Keratinocyte (primary cell): ENCODE data around the gene RNF34. TPM values are rescaled to one million over a fixed set of nuclear protein-coding genes. Genes with fewer than 3 reads are reported as not detected.

Experiments
- DNase-seq: peaks from one replicate; pipeline ENCODE4 v3.0.0-alpha.2; 2011; ENCODE audit warnings: low read depth, missing footprints, low spot score
- FAIRE-seq: peaks from 2 replicates; lab custom pipeline; 2011; peaks lifted over from hg19 to GRCh38; lab: Jason Lieb, UNC
- H2AFZ ChIP-seq: 2 replicates; pipeline ENCODE4 v1.6.0; 2012; ENCODE audit warnings: low read length, control low read depth, inconsistent platforms; ENCODE audit not compliant: control insufficient read depth
- H3K27ac ChIP-seq: 2 replicates; pipeline ENCODE4 v1.5.1; 2011; ENCODE audit warnings: low read length; ENCODE audit not compliant: control insufficient read depth, insufficient read depth
- H3K27me3 ChIP-seq: 3 replicates; pipeline ENCODE4 v1.6.0; 2011; ENCODE audit warnings: low read length; ENCODE audit not compliant: control insufficient read depth, insufficient read depth; ENCODE audit errors: extremely low read depth
- H3K36me3 ChIP-seq, 2 experiments: 2 replicates in 1 of 2; 3 replicates in 1 of 2; pipeline ENCODE4 v1.5.1; 2011; ENCODE audit warnings: low read length in 2 of 2, mild to moderate bottlenecking in 1 of 2; ENCODE audit not compliant: control insufficient read depth in 2 of 2, insufficient read depth in 2 of 2; ENCODE audit errors: extremely low read depth in 1 of 2
- H3K4me1 ChIP-seq: 3 replicates; pipeline ENCODE4 v1.5.1; 2011; ENCODE audit warnings: low read length; ENCODE audit not compliant: control insufficient read depth, insufficient read depth; ENCODE audit errors: extremely low read depth
- H3K4me2 ChIP-seq: 3 replicates; pipeline ENCODE4 v1.6.0; 2011; ENCODE audit warnings: low read depth, low read length; ENCODE audit not compliant: control insufficient read depth, insufficient read depth; ENCODE audit errors: extremely low read depth
- H3K4me3 ChIP-seq, 3 experiments: fragments of 200-600 bp in 1 of 3; sonication (generic) in 1 of 3; 2 replicates in 2 of 3; 3 replicates in 1 of 3; pipeline ENCODE4 v1.5.1; 2011 to 2016; ENCODE audit warnings: low read length in 3 of 3, mild to moderate bottlenecking in 3 of 3, control low read depth in 2 of 3, inconsistent platforms in 1 of 3, low read depth in 1 of 3, mixed read lengths in 1 of 3, mixed run types in 1 of 3, moderate library complexity in 1 of 3; ENCODE audit not compliant: control insufficient read depth in 2 of 3, insufficient read depth in 2 of 3; ENCODE audit errors: extremely low read depth in 1 of 3
- H3K79me2 ChIP-seq: 2 replicates; pipeline ENCODE4 v1.6.0; 2012; ENCODE audit warnings: low read length; ENCODE audit not compliant: control insufficient read depth, insufficient read depth
- H3K9ac ChIP-seq: 3 replicates; pipeline ENCODE4 v1.6.0; 2011; ENCODE audit warnings: low read length; ENCODE audit not compliant: control insufficient read depth, insufficient read depth; ENCODE audit errors: extremely low read depth
- H3K9me1 ChIP-seq: 3 replicates; pipeline ENCODE4 v1.6.0; 2011; ENCODE audit warnings: low read length; ENCODE audit not compliant: control insufficient read depth, insufficient read depth; ENCODE audit errors: extremely low read depth
- H3K9me3 ChIP-seq: 2 replicates; pipeline ENCODE4 v1.5.1; 2012; ENCODE audit warnings: low read depth, low read length; ENCODE audit not compliant: control insufficient read depth
- H4K20me1 ChIP-seq: 3 replicates; pipeline ENCODE4 v1.6.0; 2011; ENCODE audit warnings: low read length; ENCODE audit not compliant: control insufficient read depth, insufficient read depth; ENCODE audit errors: extremely low read depth
- EZH2 ChIP-seq: IDR thresholded peaks from one replicate; pipeline ENCODE4 v1.6.1; 2012; ENCODE audit warnings: inconsistent platforms, mild to moderate bottlenecking, low read length, moderate library complexity
- dilution Hi-C: fragments of 300-500 bp; cut with MboI; formaldehyde crosslinking; loops from one replicate; pipeline ENCODE4 v1.7.0; 2020; ENCODE audit warnings: low sequenced_read_pairs; ENCODE audit not compliant: extremely low pct_ligation_motif_present
- polyA plus RNA-seq, 5 experiments: library from polyadenylated mRNA; depleted of rRNA in 3 of 5; stranded (reverse) in 3 of 5; stranded (forward) in 1 of 5; unstranded in 1 of 5; fragments of >200 nt; gene quantifications; 1 replicate in 1 of 5; 2 replicates in 3 of 5; 3 replicates in 1 of 5; pipeline versions ENCODE4 v1.2.1 to v1.2.3, GENCODE V29; 2011 to 2012; ENCODE audit warnings: missing spikeins in 2 of 5, low read depth in 1 of 5, low replicate concordance in 1 of 5
- TF ChIP-seq, protein P1 (sequence below), 3 experiments: IDR thresholded peaks in 1 of 3; conservative IDR thresholded peaks in 1 of 3; optimal IDR thresholded peaks in 1 of 3; 2 replicates in 2 of 3; 3 replicates in 1 of 3; pipeline versions ENCODE3 to v1.5.1; 2011; ENCODE audit warnings: low read length in 3 of 3, mild to moderate bottlenecking in 3 of 3, moderate library complexity in 2 of 3, control low read depth in 1 of 3, inconsistent platforms in 1 of 3; ENCODE audit not compliant: insufficient read depth in 2 of 3; ENCODE audit errors: extremely low read depth in 1 of 3

The RNF34 gene
- polyA plus RNA-seq, 1 donor (not counting 4 experiments of a cell fraction or from before 2014, with no cell fraction given) = 39.0 TPM

DNA sequence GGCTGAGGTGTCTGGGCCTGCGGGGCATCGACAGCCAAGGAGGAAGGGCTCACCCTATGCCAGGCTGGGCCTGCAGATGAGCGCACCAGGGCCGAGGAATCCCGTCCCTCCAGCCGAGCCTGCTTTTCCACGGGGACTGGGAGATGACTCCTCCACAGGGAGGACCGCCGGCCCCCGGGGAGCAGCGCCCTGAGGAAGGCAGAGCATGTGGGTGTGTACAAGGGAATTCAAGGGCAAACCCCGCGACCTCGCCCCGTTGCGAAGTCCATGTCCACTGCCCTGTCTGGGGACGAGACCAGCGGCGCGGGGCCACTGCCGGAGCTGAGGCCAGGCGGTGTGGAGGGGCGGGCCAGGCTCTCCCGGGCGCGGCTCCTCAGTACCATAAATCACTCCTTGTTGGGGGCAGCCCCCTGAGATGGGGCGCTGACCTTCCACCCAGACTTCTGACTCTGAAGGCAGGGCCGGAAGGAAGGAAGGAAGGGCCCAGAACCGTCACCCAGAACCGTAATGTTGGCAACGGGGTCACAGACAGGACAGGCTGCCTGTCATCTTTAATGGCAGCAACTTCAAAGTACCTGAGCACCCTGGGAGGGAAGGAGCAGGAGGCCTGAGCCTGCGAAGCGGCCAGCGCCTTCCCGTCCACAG, 52.5 kb downstream of the RNF34 start:
- dilution Hi-C loops = no loop called here

DNA sequence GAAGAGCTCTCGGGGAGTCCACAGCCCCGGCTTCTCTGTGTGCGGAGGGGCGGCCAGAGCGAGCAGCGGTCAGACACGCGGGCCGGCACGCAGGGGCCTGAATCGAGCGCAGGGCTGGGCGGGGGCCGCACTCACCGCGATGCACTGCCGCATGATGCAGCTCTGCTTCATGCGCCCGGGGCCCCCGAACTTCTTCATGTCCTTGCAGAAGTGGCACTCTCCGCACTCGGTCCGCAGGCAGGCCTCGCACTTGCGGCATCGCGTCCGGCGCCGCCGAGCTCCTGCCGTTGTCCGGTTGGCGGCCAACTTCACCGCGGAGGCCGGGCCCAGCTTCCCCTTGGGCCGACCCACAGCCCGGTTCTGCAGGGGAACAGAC, 53.1 kb downstream of the RNF34 start:
- peaks cover 11% of the 10 kb centered on the region for H3K4me1 ChIP-seq
- no peaks in the 10 kb centered on the region for H3K9me1 ChIP-seq
- no peak overlapping the region for H3K9ac ChIP-seq
- H3K79me2 ChIP-seq = peaks cover 47% of the 10 kb centered on the region
- TF ChIP-seq, protein P1, sequence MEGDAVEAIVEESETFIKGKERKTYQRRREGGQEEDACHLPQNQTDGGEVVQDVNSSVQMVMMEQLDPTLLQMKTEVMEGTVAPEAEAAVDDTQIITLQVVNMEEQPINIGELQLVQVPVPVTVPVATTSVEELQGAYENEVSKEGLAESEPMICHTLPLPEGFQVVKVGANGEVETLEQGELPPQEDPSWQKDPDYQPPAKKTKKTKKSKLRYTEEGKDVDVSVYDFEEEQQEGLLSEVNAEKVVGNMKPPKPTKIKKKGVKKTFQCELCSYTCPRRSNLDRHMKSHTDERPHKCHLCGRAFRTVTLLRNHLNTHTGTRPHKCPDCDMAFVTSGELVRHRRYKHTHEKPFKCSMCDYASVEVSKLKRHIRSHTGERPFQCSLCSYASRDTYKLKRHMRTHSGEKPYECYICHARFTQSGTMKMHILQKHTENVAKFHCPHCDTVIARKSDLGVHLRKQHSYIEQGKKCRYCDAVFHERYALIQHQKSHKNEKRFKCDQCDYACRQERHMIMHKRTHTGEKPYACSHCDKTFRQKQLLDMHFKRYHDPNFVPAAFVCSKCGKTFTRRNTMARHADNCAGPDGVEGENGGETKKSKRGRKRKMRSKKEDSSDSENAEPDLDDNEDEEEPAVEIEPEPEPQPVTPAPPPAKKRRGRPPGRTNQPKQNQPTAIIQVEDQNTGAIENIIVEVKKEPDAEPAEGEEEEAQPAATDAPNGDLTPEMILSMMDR (optimal IDR thresholded peaks at IDR 0.05 in 1 of 3, IDR thresholded peaks at IDR 0.05 in 1 of 3, conservative IDR thresholded peaks at IDR 0.05 in 1 of 3; ENCODE audit: extremely low read depth in 1 of 3, insufficient read depth in 2 of 3, low read length in 3 of 3) = no peak
- TF ChIP-seq EZH2 = no peak
- no peak overlapping the region for H3K27ac ChIP-seq
- H3K4me2 ChIP-seq = no peak overlapping the region
- H4K20me1 ChIP-seq = peaks cover 8% of the 10 kb centered on the region
- no peak for FAIRE-seq
- H3K36me3 ChIP-seq = peaks cover 4 to 5% of the 10 kb centered on the region in 2 experiments
- dilution Hi-C loops = no loop called here
- H2AFZ ChIP-seq = no peak overlapping the region
- no peaks in the 10 kb centered on the region for H3K9me3 ChIP-seq
- no peaks in the 10 kb centered on the region for H3K27me3 ChIP-seq
- DNase-seq = no peak
- no peak overlapping the region for H3K4me3 ChIP-seq

More for the DNA sequence above, 52.5 kb downstream of the RNF34 start:
- H3K79me2 ChIP-seq = peaks cover 42% of the 10 kb centered on the region
- H3K27ac ChIP-seq = peak overlapping the region; percentile 48
- H3K9me3 ChIP-seq = no peaks in the 10 kb centered on the region
- peaks cover 4 to 5% of the 10 kb centered on the region in 2 experiments for H3K36me3 ChIP-seq
- H2AFZ ChIP-seq = no peak overlapping the region
- H3K4me3 ChIP-seq = peak overlapping the region in 2 of 3 experiments; percentile 9 to 58
- peaks cover 11% of the 10 kb centered on the region for H3K4me1 ChIP-seq
- FAIRE-seq (peak; percentile 48), DNase-seq (no peak)
- H3K4me2 ChIP-seq = peak overlapping the region; percentile 83
- peak overlapping the region; percentile 39 for H3K9ac ChIP-seq
- no peaks in the 10 kb centered on the region for H3K27me3 ChIP-seq
- no peak for TF ChIP-seq EZH2
- TF ChIP-seq, protein P1 (optimal IDR thresholded peaks at IDR 0.05 in 1 of 3, IDR thresholded peaks at IDR 0.05 in 1 of 3, conservative IDR thresholded peaks at IDR 0.05 in 1 of 3; ENCODE audit: extremely low read depth in 1 of 3, insufficient read depth in 2 of 3, low read length in 3 of 3) = no peak
- H3K9me1 ChIP-seq = no peaks in the 10 kb centered on the region
- peaks cover 8% of the 10 kb centered on the region for H4K20me1 ChIP-seq
